HL-60/S4 treated with retinoic acid at 250 ng/mL for 4 days and 3 days (cell line): Measurements from ENCODE around the gene EPS8L3.
"Not testable (repeated sequence)": the region's sequence is repeated elsewhere in the genome, so short reads cannot be mapped to it uniquely, and the experiment has no call there.

Experiments used
- in situ Hi-C: fragments of 300-500 bp; cut with MboI; formaldehyde crosslinking; loops from 2 replicates; pipeline ENCODE4 v1.7.0; 2022; ENCODE audit warnings: low sequenced_read_pairs

EPS8L3 gene

DNA sequence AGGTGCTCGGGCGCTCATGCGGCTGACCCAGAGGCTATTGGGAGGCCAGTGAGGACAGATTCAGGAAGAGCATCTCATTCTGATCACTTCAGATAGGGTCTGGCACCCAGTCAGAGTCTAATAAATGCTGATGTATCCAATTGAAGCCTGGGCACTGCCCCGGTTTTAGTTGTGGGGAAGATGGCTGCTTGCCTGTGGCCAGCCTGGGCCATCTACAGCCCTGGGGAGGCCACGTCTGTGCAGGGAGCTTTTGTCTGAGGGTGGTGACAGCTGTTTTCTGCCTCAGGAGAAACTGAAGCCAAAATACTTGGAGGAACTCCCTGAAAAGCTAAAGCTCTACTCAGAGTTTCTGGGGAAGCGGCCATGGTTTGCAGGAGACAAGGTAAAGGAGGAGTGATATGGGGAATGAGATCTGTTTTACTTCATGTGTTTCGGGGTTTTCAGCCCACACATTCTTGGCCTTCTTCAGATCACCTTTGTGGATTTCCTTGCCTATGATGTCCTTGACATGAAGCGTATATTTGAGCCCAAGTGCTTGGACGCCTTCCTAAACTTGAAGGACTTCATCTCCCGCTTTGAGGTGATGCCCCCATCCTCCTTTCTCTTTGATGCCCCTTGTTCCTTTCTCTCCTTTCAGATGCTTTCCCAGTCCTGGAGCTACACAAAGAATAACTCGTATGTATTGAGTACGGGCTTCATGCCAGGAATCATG is 48.9 kb downstream of the EPS8L3 start:
- in situ Hi-C loops, result no loop called here

GRCh38 chr1:109713636-109714035 is 50.1 kb downstream of the EPS8L3 start:
- in situ Hi-C loops, result no loop called here

DNA sequence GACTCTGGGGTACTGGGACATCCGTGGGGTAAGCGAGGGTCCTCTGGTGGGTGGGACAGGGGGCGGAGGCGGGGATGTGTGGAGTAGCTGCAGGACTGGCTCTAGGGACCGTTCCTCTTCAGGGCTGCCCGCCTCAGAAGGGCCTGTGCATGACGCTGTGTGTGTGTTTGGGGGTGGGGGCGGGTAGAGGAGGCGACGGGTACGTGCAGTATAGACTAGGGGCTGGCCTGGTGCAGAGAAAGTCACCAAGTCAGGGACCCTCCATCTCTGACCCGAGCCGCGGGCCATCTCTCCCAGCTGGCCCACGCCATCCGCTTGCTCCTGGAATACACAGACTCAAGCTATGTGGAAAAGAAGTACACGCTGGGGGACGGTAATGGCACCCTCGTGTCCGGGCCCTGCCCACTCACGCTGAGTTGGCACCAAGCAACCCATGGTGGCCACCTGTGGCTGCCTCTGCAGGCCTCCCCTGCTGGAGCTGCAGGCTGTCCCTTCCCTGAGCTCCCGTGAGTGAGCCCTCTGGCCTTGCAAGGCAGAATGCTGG is 51.3 kb downstream of the EPS8L3 start:
- in situ Hi-C loops, result no loop called here

- in situ Hi-C loops, result not testable (repeated sequence)
These were observed 52.0 kb downstream of the EPS8L3 start, which contains the start of gene GSTM5 for GRCh38 chr1:109711593-109712320. TSS of gene GSTM5 (plus strand) at chr1:109712251. CDS start at chr1:109712313, 62 bp downstream.

- in situ Hi-C loops, result not testable (repeated sequence)
These were observed 53.9 kb downstream of the EPS8L3 start for GRCh38 chr1:109709822-109710221.

DNA sequence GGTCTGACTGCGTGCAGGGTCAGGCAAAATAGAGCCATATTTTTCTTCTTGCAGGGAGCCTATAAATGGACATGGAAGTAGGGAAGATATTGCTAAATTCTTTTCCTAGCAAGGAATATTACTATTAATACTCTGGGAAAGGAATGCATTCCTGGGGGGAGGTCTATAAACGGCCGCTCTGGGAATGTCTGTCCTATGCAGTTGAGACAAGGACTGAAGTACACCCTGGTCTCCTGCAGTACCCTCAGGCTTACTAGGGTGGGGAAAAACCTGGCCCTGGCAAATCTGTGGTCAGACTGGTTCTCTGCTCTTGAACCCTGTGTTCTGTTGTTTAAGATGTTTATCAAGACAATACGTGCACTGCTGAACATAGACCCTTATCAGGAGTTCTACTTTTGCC is 54.8 kb downstream of the EPS8L3 start:
- in situ Hi-C loops, result not testable (repeated sequence)

- in situ Hi-C loops, result no loop called here
These were observed 58.3 kb downstream of the EPS8L3 start for GRCh38 chr1:109705411-109705810.

DNA sequence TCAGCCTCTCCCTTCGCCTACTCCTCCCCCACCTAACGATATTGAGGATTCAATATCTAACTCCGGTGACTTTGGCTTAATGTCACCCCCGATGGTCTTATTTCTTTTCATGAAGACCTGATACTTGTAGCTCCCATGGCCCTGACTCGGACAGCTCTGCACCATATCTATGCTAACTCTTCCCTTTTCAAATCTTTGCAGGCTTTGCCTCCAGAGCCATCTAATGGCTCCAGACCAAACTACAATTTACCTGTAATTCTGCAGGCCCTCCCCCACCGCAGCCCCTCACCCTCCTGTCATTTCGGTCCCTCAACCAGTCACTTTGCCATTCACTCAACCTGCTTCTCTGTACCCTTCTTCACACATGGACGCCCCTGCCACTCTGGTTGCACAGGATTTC is 59.5 kb downstream of the EPS8L3 start:
- in situ Hi-C loops, result no loop called here

- in situ Hi-C loops, result not testable (repeated sequence)
These were observed 60.8 kb downstream of the EPS8L3 start for GRCh38 chr1:109702940-109703339.
